ENCODE results near the gene AMIGO1. TPM values are rescaled to one million over a fixed set of nuclear protein-coding genes. Genes with fewer than 3 reads are reported as not detected.

AMIGO1 gene
- total RNA-seq, 1 experiment from 2014 or later, result 1.5 TPM

DNA sequence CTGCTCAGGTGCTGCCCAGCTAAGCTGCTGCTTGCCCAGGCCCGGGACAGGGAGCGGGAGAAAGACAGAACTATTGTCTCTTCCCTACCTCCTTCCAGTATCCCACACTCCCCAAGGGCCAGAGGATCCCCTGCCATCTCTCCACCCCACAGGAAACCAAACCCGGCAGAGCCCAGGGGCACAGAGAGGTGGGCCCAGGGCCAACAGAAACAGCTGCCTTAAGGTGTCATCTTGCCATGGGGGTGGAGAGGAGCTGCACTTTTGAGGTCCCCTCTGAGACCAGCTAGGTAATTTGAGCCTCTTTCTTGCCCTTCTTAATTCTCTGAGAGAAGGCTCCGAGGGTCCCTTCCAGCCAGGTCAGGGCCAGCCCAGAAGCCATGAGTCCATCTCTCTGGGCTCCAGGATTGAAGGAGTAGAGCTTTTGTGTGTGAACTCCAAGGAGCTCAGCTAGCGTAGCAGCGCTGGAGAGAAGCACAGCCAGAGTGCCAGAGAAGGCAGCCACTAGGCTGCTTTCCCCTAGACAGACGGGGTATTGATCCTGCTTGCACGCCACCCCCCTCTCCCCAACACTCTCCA, 20.4 kb upstream of the AMIGO1 start:
- H3K27ac Mint-ChIP-seq (ENCODE audit: unreplicated experiment), result no peak overlapping the region

GRCh38 chr1:109528712-109529111, 19.2 kb upstream of the AMIGO1 start:
- CTCF ChIA-PET, result interaction anchor here (0.5 to 6.3 kb wide), 5 partner anchors 18 to 210 kb away, joined by 3 to 131 read pairs (median 4); partner anchors contain the start of genes ATXN7L2 and CYB561D1

More for the DNA sequence above, 20.4 kb upstream of the AMIGO1 start:
- no peak overlapping the region for H3K4me3 ChIP-seq (ENCODE audit: low read depth, low read length)
- Mint-ChIP-seq H3K36me3 (ENCODE audit: insufficient read depth, unreplicated experiment) (peaks cover 4% of the 10 kb centered on the region), H3K27me3 (ENCODE audit: insufficient read depth, unreplicated experiment) (peaks cover 9% of the 10 kb centered on the region), H3K9me3 (ENCODE audit: unreplicated experiment) (no peaks in the 10 kb centered on the region), H3K4me1 (ENCODE audit: low read depth, unreplicated experiment) (no peaks in the 10 kb centered on the region), H3K4me3 (ENCODE audit: unreplicated experiment) (no peak overlapping the region)
- DNase-seq, result no peak
- TF ChIP-seq, protein P1, sequence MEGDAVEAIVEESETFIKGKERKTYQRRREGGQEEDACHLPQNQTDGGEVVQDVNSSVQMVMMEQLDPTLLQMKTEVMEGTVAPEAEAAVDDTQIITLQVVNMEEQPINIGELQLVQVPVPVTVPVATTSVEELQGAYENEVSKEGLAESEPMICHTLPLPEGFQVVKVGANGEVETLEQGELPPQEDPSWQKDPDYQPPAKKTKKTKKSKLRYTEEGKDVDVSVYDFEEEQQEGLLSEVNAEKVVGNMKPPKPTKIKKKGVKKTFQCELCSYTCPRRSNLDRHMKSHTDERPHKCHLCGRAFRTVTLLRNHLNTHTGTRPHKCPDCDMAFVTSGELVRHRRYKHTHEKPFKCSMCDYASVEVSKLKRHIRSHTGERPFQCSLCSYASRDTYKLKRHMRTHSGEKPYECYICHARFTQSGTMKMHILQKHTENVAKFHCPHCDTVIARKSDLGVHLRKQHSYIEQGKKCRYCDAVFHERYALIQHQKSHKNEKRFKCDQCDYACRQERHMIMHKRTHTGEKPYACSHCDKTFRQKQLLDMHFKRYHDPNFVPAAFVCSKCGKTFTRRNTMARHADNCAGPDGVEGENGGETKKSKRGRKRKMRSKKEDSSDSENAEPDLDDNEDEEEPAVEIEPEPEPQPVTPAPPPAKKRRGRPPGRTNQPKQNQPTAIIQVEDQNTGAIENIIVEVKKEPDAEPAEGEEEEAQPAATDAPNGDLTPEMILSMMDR (IDR thresholded peaks at IDR 0.05; ENCODE audit: insufficient read depth in 1 of 2, low read depth in 1 of 2, low read length in 1 of 2, severe bottlenecking in 1 of 2, unreplicated experiment in 1 of 2), result no peak
- H3K9me3 ChIP-seq, result no peaks in the 10 kb centered on the region
- H3K4me1 ChIP-seq, result no peaks in the 10 kb centered on the region; the same call in 1 of the 2 replicates
- intact Hi-C loops (cut with micrococcal nuclease; ENCODE audit: unreplicated experiment), result loop anchor here (5.0 kb wide), 2 partner anchors 103 to 268 kb away; partner anchors contain the start of gene PSMA5
- no peaks in the 10 kb centered on the region for H3K27me3 ChIP-seq (replicated peaks; ENCODE audit: control insufficient read depth, insufficient read depth, low read length)
- CTCF ChIA-PET, result interaction anchor here (0.9 to 6.3 kb wide), 3 partner anchors 13 to 46 kb away, joined by 4 to 131 read pairs (median 5); partner anchors contain the start of genes ATXN7L2 and CYB561D1
- no peaks in the 10 kb centered on the region for H3K36me3 ChIP-seq (ENCODE audit: control insufficient read depth, insufficient read depth, low read length)
- POLR2A ChIA-PET, result no interaction called here
- BruUV-seq (replicated peaks), result no TSS peak

DNA sequence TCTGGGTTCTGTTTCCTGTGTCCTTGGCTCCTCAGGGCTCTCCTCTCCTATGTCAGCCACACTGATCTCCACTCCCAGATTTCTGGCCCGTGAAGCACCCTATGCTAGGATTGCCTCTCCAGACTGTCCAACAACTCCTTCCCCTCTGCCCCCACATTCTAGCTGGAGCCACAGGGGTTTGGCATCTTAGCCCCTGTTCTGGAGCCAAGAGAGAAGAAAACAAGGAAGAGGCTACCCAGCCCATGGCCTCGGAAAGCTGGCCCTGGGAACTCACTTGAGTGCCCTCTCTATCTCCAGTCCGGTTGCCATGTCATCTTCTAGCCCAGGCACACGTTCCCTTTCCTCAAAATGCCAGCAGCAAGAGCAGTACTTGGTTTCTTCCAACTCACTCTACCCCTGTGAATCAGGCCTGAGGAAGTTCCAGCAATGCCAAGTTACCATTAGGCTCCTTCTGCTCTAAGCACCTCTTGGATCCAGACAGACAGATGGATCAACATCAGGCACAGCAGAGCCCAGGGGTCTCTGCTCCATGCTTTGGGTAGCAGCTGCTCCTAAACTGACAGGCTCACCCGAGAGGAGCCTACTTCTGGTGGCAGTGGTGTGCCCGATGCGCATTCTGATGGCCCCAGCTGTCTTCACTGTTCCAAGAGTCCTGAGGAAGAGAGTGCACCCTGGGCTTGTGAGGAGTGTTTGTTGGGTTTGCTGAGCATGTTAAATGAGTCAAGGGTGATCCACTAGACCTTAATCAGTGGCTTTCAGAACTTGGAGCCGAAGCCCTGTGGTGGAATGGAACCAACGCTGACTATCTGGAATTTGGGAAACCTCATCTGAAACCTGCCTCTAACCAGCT, 18.5 kb upstream of the AMIGO1 start:
- intact Hi-C loops (cut with micrococcal nuclease; ENCODE audit: unreplicated experiment), result no loop called here
- no peaks in the 10 kb centered on the region for H3K27me3 ChIP-seq (replicated peaks; ENCODE audit: control insufficient read depth, insufficient read depth, low read length)
- peaks cover 11% of the 10 kb centered on the region for H3K27me3 Mint-ChIP-seq (ENCODE audit: insufficient read depth, unreplicated experiment)
- CTCF ChIA-PET, result interaction anchor here (0.5 to 6.3 kb wide), 3 partner anchors 33 to 209 kb away, joined by 3 to 131 read pairs (median 4); partner anchors contain the start of gene CYB561D1
- H3K4me3 Mint-ChIP-seq (ENCODE audit: unreplicated experiment), result no peak overlapping the region
- BruUV-seq (replicated peaks), result no TSS peak
- POLR2A ChIA-PET, result no interaction called here
- DNase-seq, result no peak
- H3K9me3 ChIP-seq, result no peaks in the 10 kb centered on the region
- no peaks in the 10 kb centered on the region for H3K9me3 Mint-ChIP-seq (ENCODE audit: unreplicated experiment)
- no peaks in the 10 kb centered on the region; the same call in 1 of the 2 replicates for H3K4me1 ChIP-seq
- TF ChIP-seq, protein P1 (IDR thresholded peaks at IDR 0.05; ENCODE audit: insufficient read depth in 1 of 2, low read depth in 1 of 2, low read length in 1 of 2, severe bottlenecking in 1 of 2, unreplicated experiment in 1 of 2), result no peak
- no peak overlapping the region for H3K27ac Mint-ChIP-seq (ENCODE audit: unreplicated experiment)
- H3K4me1 Mint-ChIP-seq (ENCODE audit: low read depth, unreplicated experiment), result no peaks in the 10 kb centered on the region
- H3K36me3 Mint-ChIP-seq (ENCODE audit: insufficient read depth, unreplicated experiment), result no peaks in the 10 kb centered on the region
- H3K4me3 ChIP-seq (ENCODE audit: low read depth, low read length), result no peak overlapping the region
- H3K36me3 ChIP-seq (ENCODE audit: control insufficient read depth, insufficient read depth, low read length), result no peaks in the 10 kb centered on the region

More at GRCh38 chr1:109528712-109529111, 19.2 kb upstream of the AMIGO1 start:
- Histone ChIP-seq H3K4me3 (ENCODE audit: low read depth, low read length) (no peak overlapping the region), H3K4me1 (no peaks in the 10 kb centered on the region; the same call in 1 of the 2 replicates), H3K36me3 (ENCODE audit: control insufficient read depth, insufficient read depth, low read length) (no peaks in the 10 kb centered on the region), H3K27me3 (replicated peaks; ENCODE audit: control insufficient read depth, insufficient read depth, low read length) (no peaks in the 10 kb centered on the region), H3K9me3 (no peaks in the 10 kb centered on the region)
- Mint-ChIP-seq H3K9me3 (ENCODE audit: unreplicated experiment) (no peaks in the 10 kb centered on the region), H3K36me3 (ENCODE audit: insufficient read depth, unreplicated experiment) (no peaks in the 10 kb centered on the region), H3K27me3 (ENCODE audit: insufficient read depth, unreplicated experiment) (peaks cover 11% of the 10 kb centered on the region), H3K4me1 (ENCODE audit: low read depth, unreplicated experiment) (no peaks in the 10 kb centered on the region), H3K4me3 (ENCODE audit: unreplicated experiment) (no peak overlapping the region), H3K27ac (ENCODE audit: unreplicated experiment) (no peak overlapping the region)
- no peak for DNase-seq
- POLR2A ChIA-PET, result no interaction called here
- TF ChIP-seq, protein P1 (IDR thresholded peaks at IDR 0.05; ENCODE audit: insufficient read depth in 1 of 2, low read depth in 1 of 2, low read length in 1 of 2, severe bottlenecking in 1 of 2, unreplicated experiment in 1 of 2), result no peak
- intact Hi-C loops (cut with micrococcal nuclease; ENCODE audit: unreplicated experiment), result no loop called here
- BruUV-seq (replicated peaks), result no TSS peak

Data from Caco-2 (cell line).